H1 (cell line): ENCODE results near the gene GTPBP6. TPM values are rescaled to one million over a fixed set of nuclear protein-coding genes. Genes with fewer than 3 reads are reported as not detected.
"Not testable (repeated sequence)": the region's sequence is repeated elsewhere in the genome, so short reads cannot be mapped to it uniquely, and the experiment has no call there.

ENCODE experiments used
- CTCF ChIA-PET: fragments of 300-600 bp; sonication (Branson Sonifier 250); formaldehyde crosslinking; loops from one replicate; lab custom pipeline; 2021; ENCODE audit not compliant: partially characterized antibody; lab: Charles Lee
- POLR2A ChIA-PET: fragments of 300-600 bp; sonication (Branson Sonifier 250); formaldehyde crosslinking; loops from one replicate; lab custom pipeline; 2021; ENCODE audit warnings: inconsistent platforms; ENCODE audit not compliant: partially characterized antibody; lab: Charles Lee
- DNase-seq, 2 experiments: peaks; one replicate each; pipeline versions ENCODE4 v3.0.0 to v3.0.0-alpha.2; 2010 to 2022; ENCODE audit warnings: low spot score in 2 of 2, low read depth in 1 of 2, mixed read lengths in 1 of 2
- FAIRE-seq: peaks from 2 replicates; lab custom pipeline; 2011; peaks lifted over from hg19 to GRCh38; lab: Jason Lieb, UNC
- H2AFZ ChIP-seq: 2 replicates; pipeline ENCODE4 v1.8.1; 2012; ENCODE audit warnings: low read length, inconsistent platforms
- H2AK5ac ChIP-seq: 2 replicates; pipeline ENCODE4 v1.6.1; 2013; ENCODE audit warnings: low read depth, low read length
- H2BK120ac ChIP-seq: replicated peaks from 2 replicates; pipeline ENCODE3; 2013; ENCODE audit warnings: low read depth, low read length, inconsistent platforms
- H2BK12ac ChIP-seq: 2 replicates; pipeline ENCODE4 v1.6.1; 2013; ENCODE audit warnings: low read depth, low read length
- H2BK15ac ChIP-seq: 2 replicates; pipeline ENCODE4 v1.6.1; 2013; ENCODE audit warnings: low read length
- H2BK20ac ChIP-seq: 2 replicates; pipeline ENCODE4 v1.6.1; 2013; ENCODE audit warnings: low read length
- H2BK5ac ChIP-seq: 2 replicates; pipeline ENCODE4 v1.6.1; 2013; ENCODE audit warnings: low read depth, low read length
- H3K14ac ChIP-seq: 2 replicates; pipeline ENCODE4 v1.6.1; 2013; ENCODE audit warnings: inconsistent platforms; ENCODE audit not compliant: insufficient read length
- H3K18ac ChIP-seq: 2 replicates; pipeline ENCODE4 v1.6.1; 2013; ENCODE audit warnings: low read length; ENCODE audit errors: extremely low read depth
- H3K23ac ChIP-seq: 2 replicates; pipeline ENCODE4 v1.6.1; 2013; ENCODE audit warnings: inconsistent platforms; ENCODE audit not compliant: insufficient read length
- H3K23me2 ChIP-seq: 2 replicates; pipeline ENCODE4 v1.6.1; 2013; ENCODE audit warnings: low read depth, low read length
- H3K27ac ChIP-seq: 2 replicates; pipeline ENCODE4 v1.6.1; 2011; ENCODE audit warnings: low read depth, low read length, inconsistent platforms
- H3K27me3 ChIP-seq, 4 experiments: replicated peaks in 1 of 4; 1 replicate in 1 of 4; 2 replicates in 3 of 4; pipeline versions ENCODE4 v1.6.1 to v1.8.1; 2011 to 2013; ENCODE audit warnings: low read length in 3 of 4, mild to moderate bottlenecking in 3 of 4, inconsistent platforms in 2 of 4, mixed read lengths in 2 of 4, moderate library complexity in 1 of 4; ENCODE audit not compliant: control insufficient read depth in 3 of 4, insufficient read depth in 3 of 4; ENCODE audit errors: extremely low read depth in 1 of 4
- H3K36me3 ChIP-seq, 4 experiments: 2 replicates each; pipeline versions ENCODE4 v1.6.1 to v1.8.1; 2011 to 2013; ENCODE audit warnings: mild to moderate bottlenecking in 4 of 4, low read length in 3 of 4, moderate library complexity in 2 of 4, control low read depth in 1 of 4, inconsistent platforms in 1 of 4; ENCODE audit not compliant: insufficient read depth in 4 of 4, control insufficient read depth in 2 of 4
- H3K4ac ChIP-seq: replicated peaks from 2 replicates; pipeline ENCODE3; 2013; ENCODE audit warnings: low read length, low read depth, mixed read lengths, inconsistent platforms; ENCODE audit not compliant: insufficient read length
- H3K4me1 ChIP-seq, 4 experiments: replicated peaks in 1 of 4; 1 replicate in 1 of 4; 2 replicates in 3 of 4; pipeline versions ENCODE4 v1.6.1 to v1.8.1; 2011 to 2013; ENCODE audit warnings: low read length in 3 of 4, inconsistent platforms in 2 of 4, mixed read lengths in 1 of 4; ENCODE audit not compliant: insufficient read depth in 4 of 4, control insufficient read depth in 3 of 4
- H3K4me2 ChIP-seq, 2 experiments: 2 replicates each; pipeline versions ENCODE4 v1.6.1 to v1.8.1; 2011 to 2013; ENCODE audit warnings: low read depth in 2 of 2, low read length in 2 of 2, control low read depth in 1 of 2, inconsistent platforms in 1 of 2, mild to moderate bottlenecking in 1 of 2; ENCODE audit not compliant: insufficient read depth in 1 of 2
- H3K4me3 ChIP-seq, 4 experiments: fragments of 200-600, 300-600 bp in 1 of 4; sonication (generic), shearing (Covaris generic), sonication (Bioruptor Twin) in 1 of 4; 2 replicates each; pipeline versions ENCODE4 v1.5.1 to v1.8.1; 2011 to 2016; ENCODE audit warnings: low read length in 4 of 4, low read depth in 3 of 4, control low read depth in 2 of 4, inconsistent platforms in 2 of 4, mild to moderate bottlenecking in 2 of 4, mixed read lengths in 1 of 4, moderate library complexity in 1 of 4; ENCODE audit not compliant: insufficient read depth in 2 of 4; ENCODE audit errors: extremely low read depth in 1 of 4
- H3K56ac ChIP-seq: replicated peaks from 2 replicates; pipeline ENCODE3; 2013; ENCODE audit warnings: low read depth, mild to moderate bottlenecking, mixed read lengths, low read length, inconsistent platforms; ENCODE audit not compliant: insufficient read length
- H3K79me1 ChIP-seq: 2 replicates; pipeline ENCODE4 v1.6.1; 2013; ENCODE audit warnings: low read depth, low read length, control low read depth
- H3K79me2 ChIP-seq, 2 experiments: 2 replicates each; pipeline versions ENCODE4 v1.6.1 to v1.8.1; 2012 to 2013; ENCODE audit warnings: low read length in 2 of 2, mild to moderate bottlenecking in 2 of 2, inconsistent platforms in 1 of 2; ENCODE audit not compliant: insufficient read depth in 2 of 2, control insufficient read depth in 1 of 2
- H3K9ac ChIP-seq, 4 experiments: replicated peaks in 1 of 4; 1 replicate in 1 of 4; 2 replicates in 3 of 4; pipeline versions ENCODE4 v1.6.1 to v1.8.1; 2011 to 2013; ENCODE audit warnings: low read depth in 3 of 4, low read length in 3 of 4, control low read depth in 2 of 4, mild to moderate bottlenecking in 2 of 4, moderate library complexity in 2 of 4, inconsistent platforms in 1 of 4; ENCODE audit errors: extremely low read depth in 1 of 4
- H3K9me3 ChIP-seq, 2 experiments: 2 replicates each; pipeline versions ENCODE4 v1.6.1 to v1.8.1; 2012 to 2013; ENCODE audit warnings: mild to moderate bottlenecking in 2 of 2, moderate library complexity in 2 of 2, control low read depth in 1 of 2, inconsistent platforms in 1 of 2, low read depth in 1 of 2, low read length in 1 of 2, mixed read lengths in 1 of 2; ENCODE audit not compliant: insufficient read depth in 2 of 2
- H4K20me1 ChIP-seq, 2 experiments: replicated peaks in 1 of 2; 2 replicates each; pipeline versions ENCODE3 to v1.8.1; 2011 to 2013; ENCODE audit warnings: inconsistent platforms in 2 of 2, low read length in 2 of 2, mild to moderate bottlenecking in 1 of 2; ENCODE audit not compliant: insufficient read depth in 2 of 2, control insufficient read depth in 1 of 2
- H4K5ac ChIP-seq: 2 replicates; pipeline ENCODE4 v1.6.1; 2013; ENCODE audit warnings: low read length, low read depth, mixed read lengths, inconsistent platforms; ENCODE audit not compliant: insufficient read length
- H4K8ac ChIP-seq: 2 replicates; pipeline ENCODE4 v1.8.0; 2013; ENCODE audit warnings: mild to moderate bottlenecking, moderate library complexity, low read length, inconsistent platforms; ENCODE audit not compliant: insufficient read depth; ENCODE audit errors: extremely low read depth
- H4K91ac ChIP-seq: replicated peaks from 2 replicates; pipeline ENCODE3; 2013; ENCODE audit warnings: low read length, mixed read lengths, inconsistent platforms; ENCODE audit not compliant: insufficient read length
- WGBS, 2 experiments: shearing (Covaris generic) in 1 of 2; methylation state at CpG; one replicate each; pipeline versions ENCODE4 v1.1.6 to v1.1.7; 2013 to 2015; ENCODE audit warnings: low lambda C conversion rate in 2 of 2, mixed read lengths in 2 of 2, inconsistent platforms in 1 of 2, low coverage in 1 of 2, missing lambda C conversion rate in 1 of 2; ENCODE audit not compliant: insufficient replicate concordance in 2 of 2, insufficient coverage in 1 of 2, insufficient read length in 1 of 2; ENCODE audit errors: extremely low coverage in 1 of 2, missing lambda C conversion rate in 1 of 2; 5-methylcytosine and 5-hydroxymethylcytosine counted together
- polyA plus RNA-seq, 7 experiments: library from polyadenylated mRNA; depleted of rRNA in 3 of 7; stranded (reverse) in 5 of 7; unstranded in 2 of 7; fragments of >200 nt in 5 of 7; fragments of 200-250 nt in 2 of 7; gene quantifications; 1 replicate in 5 of 7; 2 replicates in 1 of 7; 4 replicates in 1 of 7; pipeline versions ENCODE4 v1.2.1 to v1.2.3, GENCODE V29; 2011 to 2013; ENCODE audit warnings: missing spikeins in 2 of 7, mixed read lengths in 2 of 7
- total RNA-seq: library from RNA; stranded (reverse); fragmentation: NEBNext Ultra II Directional; extraction: Animal tissue kit (Norgen Biotek cat#: 25700); gene quantifications from 2 replicates; pipeline ENCODE4 v1.2.1, GENCODE V29; 2021

The GTPBP6 gene
- total and polyA plus RNA-seq, 2 of the 8 experiments (the other 6 are each of a cell fraction or from before 2014, with no cell fraction given) = 33.9 to 57.1 TPM

GRCh38 chrX:305781-306613, 12.6 kb downstream of the GTPBP6 start:
- H4K20me1 ChIP-seq = peaks cover 6 to 17% of the 10 kb centered on the region in 2 experiments
- CTCF ChIA-PET, H4K5ac ChIP-seq, H2BK20ac ChIP-seq, H3K9ac ChIP-seq, H3K79me1 ChIP-seq, H3K18ac ChIP-seq, H2BK120ac ChIP-seq, H2BK15ac ChIP-seq, H4K91ac ChIP-seq, H3K4ac ChIP-seq, H4K8ac ChIP-seq, H3K4me3 ChIP-seq, POLR2A ChIA-PET, H2AK5ac ChIP-seq, H3K56ac ChIP-seq, H3K23ac ChIP-seq, H3K4me2 ChIP-seq, H3K4me1 ChIP-seq, H3K27me3 ChIP-seq, H3K14ac ChIP-seq, H2BK5ac ChIP-seq, H3K27ac ChIP-seq, H2BK12ac ChIP-seq, H3K9me3 ChIP-seq, H3K23me2 ChIP-seq, H2AFZ ChIP-seq, H3K79me2 ChIP-seq, DNase-seq: not testable (repeated sequence)
- peak; percentile 83 for FAIRE-seq
- peaks cover 20 to 74% (median 48%) of the 10 kb centered on the region in 4 experiments for H3K36me3 ChIP-seq
- WGBS, 2 experiments = 94% methylated on average over 12 of the region's 12 CpGs; no CpG with 5 or more reads in 1 of the 2 experiments
